BJ (cell line): Measurements from ENCODE around the gene UQCRC1. TPM values are rescaled to one million over a fixed set of nuclear protein-coding genes. Genes with fewer than 3 reads are reported as not detected.
A peak's percentile ranks its signal among the peaks of the same experiment; 100 is the strongest.

Experiments used
- CTCF ChIA-PET: fragments of 350-600 bp; formaldehyde crosslinking; extraction: SDS; loops from one replicate; lab custom pipeline; 2021; ENCODE audit warnings: antibody characterized with exemption, inconsistent platforms; lab: Yijun Ruan, JAX
- POLR2A ChIA-PET: fragments of 300-600 bp; sonication (Branson Sonifier 250); formaldehyde crosslinking; extraction: SDS; loops from one replicate; lab custom pipeline; 2021; ENCODE audit warnings: antibody characterized with exemption; lab: Charles Lee
- DNase-seq: peaks from one replicate; pipeline ENCODE4 v3.0.0-alpha.2; 2011; ENCODE audit warnings: low read depth
- H3K27me3 ChIP-seq: 2 replicates; pipeline ENCODE4 v1.6.0; 2011; ENCODE audit warnings: low read length; ENCODE audit not compliant: control insufficient read depth, insufficient read depth
- H3K36me3 ChIP-seq: 2 replicates; pipeline ENCODE4 v1.5.1; 2011; ENCODE audit warnings: low read length; ENCODE audit not compliant: control insufficient read depth, insufficient read depth
- H3K4me3 ChIP-seq: 2 replicates; pipeline ENCODE4 v1.5.1; 2011; ENCODE audit warnings: low read depth, mild to moderate bottlenecking, control low read depth, low read length
- polyA plus RNA-seq: library from polyadenylated mRNA; depleted of rRNA; stranded (reverse); fragments of >200 nt; gene quantifications from 2 replicates; pipeline ENCODE4 v1.2.3, GENCODE V29; 2011
- TF ChIP-seq, protein P1 (sequence below): IDR thresholded peaks from 2 replicates; pipeline ENCODE4 v1.5.1; 2011; ENCODE audit warnings: low read depth, mild to moderate bottlenecking, control low read depth, inconsistent platforms, low read length, moderate library complexity; ENCODE audit not compliant: insufficient read depth

UQCRC1 gene
- polyA plus RNA-seq, 1 experiment: 662 TPM

DNA sequence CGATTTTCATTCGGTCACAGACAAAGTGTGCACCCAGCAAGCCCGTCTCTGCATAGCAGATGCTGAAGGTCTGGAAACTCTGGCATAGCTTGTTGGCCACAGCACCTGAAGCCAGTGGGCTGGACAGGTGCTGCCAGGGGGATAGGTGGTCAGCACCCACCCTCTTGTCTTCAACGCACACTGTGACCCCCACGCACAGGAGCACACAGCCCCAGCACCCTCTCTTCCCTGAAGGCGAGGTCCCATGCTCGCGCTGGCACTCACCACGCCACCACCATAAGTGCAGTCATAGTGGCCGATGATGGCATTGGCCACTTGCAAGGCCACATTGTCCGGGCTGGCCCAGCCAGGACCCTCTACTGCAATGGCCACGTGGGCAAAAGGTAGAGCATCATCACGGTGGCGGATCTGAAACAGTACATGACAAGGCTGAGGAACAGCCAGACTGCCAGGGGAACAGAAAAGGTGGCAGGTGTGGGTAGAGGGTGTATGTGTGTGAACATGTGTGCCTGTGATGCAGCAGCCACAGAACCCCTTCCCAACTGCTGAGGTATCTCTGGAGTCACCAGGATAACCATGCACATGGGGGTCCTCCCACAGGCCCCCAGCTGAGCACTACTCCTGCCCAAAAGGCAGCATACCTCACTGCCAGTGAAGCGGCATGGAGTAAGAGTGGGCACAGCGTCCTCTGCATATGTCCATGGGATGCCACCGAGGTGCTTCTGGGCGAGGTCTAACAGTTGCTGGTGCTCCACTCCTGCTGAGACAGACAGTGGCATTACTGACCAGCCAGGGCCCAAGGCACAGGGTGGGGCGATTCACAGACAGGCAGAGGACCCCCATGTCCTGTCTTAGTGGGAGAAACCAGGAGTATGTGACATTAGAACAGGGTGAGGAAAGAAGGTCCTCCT lies 8.5 kb downstream of the UQCRC1 start:
- DNase-seq: no peak
- CTCF ChIA-PET: interaction anchor here (1.0 kb wide), 1 partner anchor 11 kb away, joined by 4 read pairs; no protein-coding TSS in a partner anchor
- H3K27me3 ChIP-seq: no peaks in the 10 kb centered on the region
- POLR2A ChIA-PET: no interaction called here
- H3K36me3 ChIP-seq: peaks cover 54% of the 10 kb centered on the region
- H3K4me3 ChIP-seq: no peak overlapping the region
- TF ChIP-seq, protein P1, sequence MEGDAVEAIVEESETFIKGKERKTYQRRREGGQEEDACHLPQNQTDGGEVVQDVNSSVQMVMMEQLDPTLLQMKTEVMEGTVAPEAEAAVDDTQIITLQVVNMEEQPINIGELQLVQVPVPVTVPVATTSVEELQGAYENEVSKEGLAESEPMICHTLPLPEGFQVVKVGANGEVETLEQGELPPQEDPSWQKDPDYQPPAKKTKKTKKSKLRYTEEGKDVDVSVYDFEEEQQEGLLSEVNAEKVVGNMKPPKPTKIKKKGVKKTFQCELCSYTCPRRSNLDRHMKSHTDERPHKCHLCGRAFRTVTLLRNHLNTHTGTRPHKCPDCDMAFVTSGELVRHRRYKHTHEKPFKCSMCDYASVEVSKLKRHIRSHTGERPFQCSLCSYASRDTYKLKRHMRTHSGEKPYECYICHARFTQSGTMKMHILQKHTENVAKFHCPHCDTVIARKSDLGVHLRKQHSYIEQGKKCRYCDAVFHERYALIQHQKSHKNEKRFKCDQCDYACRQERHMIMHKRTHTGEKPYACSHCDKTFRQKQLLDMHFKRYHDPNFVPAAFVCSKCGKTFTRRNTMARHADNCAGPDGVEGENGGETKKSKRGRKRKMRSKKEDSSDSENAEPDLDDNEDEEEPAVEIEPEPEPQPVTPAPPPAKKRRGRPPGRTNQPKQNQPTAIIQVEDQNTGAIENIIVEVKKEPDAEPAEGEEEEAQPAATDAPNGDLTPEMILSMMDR: no peak

DNA sequence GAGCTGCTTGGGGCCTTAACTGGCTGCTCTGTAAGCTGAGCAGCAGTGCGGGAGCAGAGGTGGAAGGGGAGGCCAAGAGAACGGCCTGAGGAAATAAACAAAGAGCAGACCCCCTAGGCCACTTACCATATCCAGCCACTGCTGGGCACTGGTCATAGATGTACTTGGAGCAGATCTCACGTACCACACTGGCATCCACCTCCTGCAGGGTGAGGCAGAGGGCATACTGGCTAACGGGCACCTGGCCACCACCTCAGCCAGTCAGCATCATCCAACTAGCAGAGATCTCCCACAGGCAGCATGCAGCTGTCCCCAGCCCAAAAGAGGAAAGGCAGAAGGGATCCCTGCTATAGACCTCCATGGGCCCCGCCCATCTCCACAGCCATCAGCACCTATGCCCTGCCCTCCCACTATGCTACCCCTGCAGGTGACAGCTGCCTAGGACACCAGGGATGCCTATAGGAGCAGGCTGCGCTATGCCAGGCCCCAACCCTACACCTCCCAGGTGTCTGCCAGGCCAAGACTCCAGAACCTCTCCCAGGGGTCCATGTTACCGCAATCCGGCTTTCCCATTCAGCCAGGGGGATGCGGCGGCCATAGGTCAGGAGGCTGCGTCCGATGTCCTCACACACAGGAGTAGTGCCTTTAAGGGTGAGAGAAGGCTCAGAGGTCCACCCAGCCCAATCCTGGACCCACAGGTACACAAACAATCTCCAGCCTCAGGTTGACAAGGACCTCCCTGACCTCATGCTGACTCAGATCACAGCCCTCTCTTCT lies 9.7 kb downstream of the UQCRC1 start:
- Histone ChIP-seq H3K36me3 (peaks cover 44% of the 10 kb centered on the region), H3K27me3 (no peaks in the 10 kb centered on the region), H3K4me3 (no peak overlapping the region)
- CTCF ChIA-PET: interaction anchor here (1.6 to 5.4 kb wide), 3 partner anchors 36 to 51 kb away, joined by 4 to 43 read pairs (median 6); partner anchors contain the start of gene SLC26A6
- DNase-seq: no peak
- TF ChIP-seq, protein P1: no peak
- POLR2A ChIA-PET: no interaction called here

DNA sequence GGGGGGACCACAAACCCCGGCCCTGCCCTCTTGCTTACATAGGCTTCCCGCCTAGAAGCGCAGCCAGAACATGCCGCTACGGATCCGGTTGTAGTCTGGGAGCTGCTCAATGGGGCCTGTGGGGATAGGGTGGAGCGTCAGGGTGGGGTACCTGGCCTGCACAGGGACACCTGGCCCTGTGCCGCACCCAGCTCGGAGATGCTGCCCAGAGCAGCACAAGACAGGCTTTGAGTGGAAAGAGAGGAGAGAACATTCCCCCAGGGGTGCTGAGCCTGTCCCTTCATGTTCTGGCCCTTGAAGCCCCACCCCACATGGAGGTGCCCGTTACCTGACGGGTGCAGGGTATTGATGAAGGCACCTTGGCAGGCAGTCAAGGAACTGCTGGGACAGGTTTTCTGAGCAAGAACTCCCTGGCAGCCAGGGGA lies 10.4 kb downstream of the UQCRC1 start:
- DNase-seq: no peak
- TF ChIP-seq, protein P1: no peak
- Histone ChIP-seq H3K36me3 (peaks cover 39% of the 10 kb centered on the region), H3K4me3 (0 out of 2 replicates have a peak overlapping the region, but pooled peaks have one; percentile 8), H3K27me3 (no peaks in the 10 kb centered on the region)
- POLR2A ChIA-PET: no interaction called here
- CTCF ChIA-PET: interaction anchor here (1.1 to 5.4 kb wide), 5 partner anchors 10 to 50 kb away, joined by 3 to 43 read pairs (median 6); partner anchors contain the start of genes SLC26A6 and UQCRC1

GRCh38 chr3:48598323-48599076 lies 10.9 kb downstream of the UQCRC1 start:
- Histone ChIP-seq H3K4me3 (0 out of 2 replicates have a peak overlapping the region, but pooled peaks have one; percentile 8), H3K27me3 (no peaks in the 10 kb centered on the region), H3K36me3 (peaks cover 33% of the 10 kb centered on the region)
- TF ChIP-seq, protein P1: no peak
- ChIA-PET CTCF (interaction anchor here (1.1 to 5.4 kb wide), 6 partner anchors 11 to 49 kb away, joined by 3 to 43 read pairs (median 6); partner anchors contain the start of genes SLC26A6 and UQCRC1), POLR2A (no interaction called here)
- DNase-seq: peak; percentile 95
